HEK293T (cell line): ENCODE data around the gene CYP1A1.

ENCODE experiments used
- ARNT ChIP-seq: fragments of 450-650 bp; IDR thresholded peaks from 2 replicates; pipeline ENCODE4 v1.6.1; 2017; ENCODE audit warnings: mild to moderate bottlenecking
- BHLHE40 ChIP-seq: fragments of 450-650 bp; IDR thresholded peaks from 2 replicates; pipeline ENCODE4 v1.6.1; 2016; ENCODE audit warnings: mild to moderate bottlenecking, moderate library complexity, borderline replicate concordance
- FOXK2 ChIP-seq: fragments of 450-650 bp; IDR thresholded peaks from 2 replicates; pipeline ENCODE4 v1.6.1; 2016; ENCODE audit warnings: mild to moderate bottlenecking
- L3MBTL2 ChIP-seq: fragments of 450-650 bp; conservative IDR thresholded peaks from 2 replicates; pipeline ENCODE4 v1.6.1; 2016; ENCODE audit warnings: mild to moderate bottlenecking
- SUZ12 ChIP-seq: fragments of 450-650 bp; IDR thresholded peaks from 2 replicates; pipeline ENCODE4 v1.6.1; 2016; ENCODE audit warnings: mild to moderate bottlenecking
- TARDBP ChIP-seq: fragments of 450-650 bp; IDR thresholded peaks from 2 replicates; pipeline ENCODE4 v1.6.1; 2016

DNA sequence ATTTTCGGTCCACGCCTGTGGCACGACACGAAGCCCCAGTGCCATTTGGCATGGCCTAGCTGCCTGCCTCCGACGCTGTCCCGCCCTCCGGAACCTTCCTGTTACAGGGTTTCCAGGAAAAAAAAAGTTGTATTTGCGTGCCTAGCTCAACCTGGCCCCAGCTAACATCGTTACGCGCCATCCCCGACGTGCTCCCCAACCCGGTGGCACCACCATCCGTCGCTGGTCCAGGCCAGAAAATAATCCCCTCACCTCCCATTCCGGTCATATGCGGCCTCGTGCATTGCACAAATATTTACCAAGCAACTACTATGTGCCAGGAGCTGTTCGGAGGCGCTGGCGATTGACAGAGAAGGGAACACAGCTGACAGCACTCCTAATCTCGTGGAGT lies 1.4 kb upstream of the CYP1A1 start:
- no peak for TF ChIP-seq TARDBP
- no peak for TF ChIP-seq FOXK2
- no peak for TF ChIP-seq ARNT
- TF ChIP-seq SUZ12: no peak
- TF ChIP-seq L3MBTL2: no peak
- TF ChIP-seq BHLHE40: no peak
